D721Med (cell line): ENCODE measurements around the gene ANXA6.

Source experiments
- DNase-seq: peaks from one replicate; pipeline ENCODE4 v3.0.0; 2011; ENCODE audit warnings: low spot score; ENCODE audit not compliant: insufficient read length
- FAIRE-seq: peaks from 2 replicates; lab custom pipeline; 2011; peaks lifted over from hg19 to GRCh38; lab: Jason Lieb, UNC
- TF ChIP-seq, protein P1 (sequence below): IDR thresholded peaks from 2 replicates; pipeline ENCODE4 v1.5.1; 2012; ENCODE audit warnings: mild to moderate bottlenecking, control low read depth; ENCODE audit not compliant: insufficient read depth; ENCODE audit errors: missing control alignments

ANXA6 gene

DNA sequence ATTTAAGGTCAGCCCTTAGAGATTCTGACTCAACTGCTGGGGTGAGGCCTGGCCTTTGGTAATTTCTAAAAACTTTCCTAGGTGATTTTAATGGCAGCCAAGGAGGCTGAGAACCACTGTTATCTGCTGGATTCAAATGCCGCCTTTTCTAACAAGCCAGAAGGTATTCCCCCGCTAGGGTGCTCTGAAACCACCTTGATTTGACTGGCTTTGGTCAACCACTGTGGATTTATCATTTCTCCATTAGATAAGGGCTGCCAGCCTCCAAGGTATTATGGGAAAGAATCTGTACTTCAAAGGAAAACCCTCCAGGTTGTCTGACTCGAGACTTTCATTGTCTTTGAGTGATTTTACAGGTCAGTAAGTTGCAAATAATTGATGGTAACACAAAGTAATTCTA, 4.3 kb downstream of the ANXA6 start:
- TF ChIP-seq, protein P1, sequence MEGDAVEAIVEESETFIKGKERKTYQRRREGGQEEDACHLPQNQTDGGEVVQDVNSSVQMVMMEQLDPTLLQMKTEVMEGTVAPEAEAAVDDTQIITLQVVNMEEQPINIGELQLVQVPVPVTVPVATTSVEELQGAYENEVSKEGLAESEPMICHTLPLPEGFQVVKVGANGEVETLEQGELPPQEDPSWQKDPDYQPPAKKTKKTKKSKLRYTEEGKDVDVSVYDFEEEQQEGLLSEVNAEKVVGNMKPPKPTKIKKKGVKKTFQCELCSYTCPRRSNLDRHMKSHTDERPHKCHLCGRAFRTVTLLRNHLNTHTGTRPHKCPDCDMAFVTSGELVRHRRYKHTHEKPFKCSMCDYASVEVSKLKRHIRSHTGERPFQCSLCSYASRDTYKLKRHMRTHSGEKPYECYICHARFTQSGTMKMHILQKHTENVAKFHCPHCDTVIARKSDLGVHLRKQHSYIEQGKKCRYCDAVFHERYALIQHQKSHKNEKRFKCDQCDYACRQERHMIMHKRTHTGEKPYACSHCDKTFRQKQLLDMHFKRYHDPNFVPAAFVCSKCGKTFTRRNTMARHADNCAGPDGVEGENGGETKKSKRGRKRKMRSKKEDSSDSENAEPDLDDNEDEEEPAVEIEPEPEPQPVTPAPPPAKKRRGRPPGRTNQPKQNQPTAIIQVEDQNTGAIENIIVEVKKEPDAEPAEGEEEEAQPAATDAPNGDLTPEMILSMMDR: no peak

DNA sequence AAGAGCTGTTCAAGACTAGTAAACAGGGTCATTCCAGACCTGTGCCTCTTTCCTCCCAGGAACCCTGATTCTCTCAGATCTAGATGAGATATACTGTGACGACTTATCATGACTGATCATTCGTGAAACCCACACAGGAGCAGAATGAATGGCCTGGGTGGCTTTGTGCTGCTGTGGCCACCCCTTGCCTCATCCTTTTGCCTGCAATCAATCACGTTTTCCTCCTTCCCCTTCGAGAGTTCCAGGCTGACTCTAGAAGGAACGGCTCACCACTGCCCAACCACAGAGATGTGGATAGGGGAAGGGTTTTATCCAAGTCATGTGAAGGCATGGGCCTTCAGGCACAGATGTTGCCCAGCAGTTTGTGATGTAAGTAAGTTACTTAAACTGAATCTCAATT, 5.8 kb downstream of the ANXA6 start:
- TF ChIP-seq, protein P1: no peak
- DNase-seq: no peak
- FAIRE-seq: no peak

More for the DNA sequence above, 4.3 kb downstream of the ANXA6 start:
- no peak for FAIRE-seq
- no peak for DNase-seq

DNA sequence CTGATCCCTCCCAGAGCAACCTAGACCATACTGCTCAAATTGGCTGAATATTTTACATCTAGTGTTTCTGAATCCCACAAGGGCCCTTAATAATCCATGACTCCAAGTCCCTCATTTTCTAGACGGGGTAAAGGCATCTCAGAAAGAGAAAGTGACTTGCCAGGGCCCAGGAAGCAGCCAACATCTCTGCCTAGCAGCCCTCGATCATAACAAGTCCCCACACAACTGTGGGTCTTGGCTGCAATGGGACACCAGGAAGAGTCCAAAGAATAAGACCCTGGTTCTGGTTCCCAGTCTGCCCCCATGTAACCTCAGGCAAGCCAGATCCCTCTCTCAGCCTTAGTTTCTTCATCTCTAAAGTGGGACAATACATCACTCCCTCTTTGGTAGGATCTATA, 6.3 kb downstream of the ANXA6 start:
- no peak for DNase-seq
- no peak for FAIRE-seq
- TF ChIP-seq, protein P1: no peak

DNA sequence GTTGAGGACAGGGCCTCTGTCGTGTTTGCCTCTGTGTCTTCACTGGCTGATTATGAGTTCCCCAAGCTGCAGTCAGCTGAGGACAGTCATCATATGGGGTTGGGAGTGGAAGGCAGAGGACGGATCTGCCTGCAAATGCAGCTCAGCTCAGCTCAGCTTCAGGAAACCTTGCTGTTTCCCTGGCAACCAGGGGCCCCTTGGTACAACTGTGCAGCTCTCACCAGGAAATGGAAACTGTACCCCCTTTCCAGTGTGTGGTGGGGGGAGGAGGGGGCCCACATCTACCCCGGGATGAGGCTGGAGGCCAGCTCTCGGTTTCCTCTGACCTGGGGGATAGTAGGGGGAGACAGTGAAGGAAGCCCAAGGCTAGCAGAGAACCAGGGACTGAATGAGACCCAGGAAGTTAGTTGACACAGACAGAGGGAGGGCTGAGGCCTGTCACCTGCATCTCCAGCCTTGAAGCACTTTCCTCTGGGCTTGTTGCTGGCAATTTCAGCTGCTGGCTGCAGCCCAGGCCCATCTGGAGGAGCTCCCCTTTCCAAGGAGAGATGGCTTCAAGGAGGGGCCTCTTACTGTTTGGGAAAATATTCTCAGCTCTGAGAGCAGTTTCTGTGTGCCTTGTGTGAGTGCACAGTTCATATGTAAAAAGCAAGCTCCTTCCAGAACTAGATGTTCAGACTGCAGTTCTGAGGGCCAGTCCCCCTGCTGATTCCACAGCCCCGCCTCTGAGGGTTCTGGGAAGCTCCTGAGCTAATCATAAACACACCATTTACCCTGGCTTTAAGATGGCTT, 6.9 kb downstream of the ANXA6 start:
- FAIRE-seq: no peak
- TF ChIP-seq, protein P1: no peak
- DNase-seq: no peak

DNA sequence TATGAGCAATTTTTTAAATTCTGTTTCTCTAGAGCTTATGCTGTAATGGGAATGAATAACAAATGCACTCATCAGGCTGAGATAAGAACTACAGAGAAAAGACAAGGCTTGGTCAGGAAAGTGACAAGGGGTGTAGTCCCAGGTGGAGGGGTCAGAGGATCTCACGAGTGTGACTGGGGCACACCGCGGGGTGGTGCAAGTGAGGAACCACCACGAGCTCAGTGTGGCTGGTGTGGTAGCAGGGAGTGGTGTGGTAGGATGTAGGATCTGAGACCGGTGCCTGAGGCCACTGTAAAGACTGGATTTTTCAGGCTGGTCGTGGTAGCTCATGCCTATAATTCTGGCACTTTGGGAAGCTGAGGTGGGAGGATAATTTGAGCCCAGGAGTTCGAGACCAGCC, 9.0 kb downstream of the ANXA6 start:
- FAIRE-seq: no peak

DNA sequence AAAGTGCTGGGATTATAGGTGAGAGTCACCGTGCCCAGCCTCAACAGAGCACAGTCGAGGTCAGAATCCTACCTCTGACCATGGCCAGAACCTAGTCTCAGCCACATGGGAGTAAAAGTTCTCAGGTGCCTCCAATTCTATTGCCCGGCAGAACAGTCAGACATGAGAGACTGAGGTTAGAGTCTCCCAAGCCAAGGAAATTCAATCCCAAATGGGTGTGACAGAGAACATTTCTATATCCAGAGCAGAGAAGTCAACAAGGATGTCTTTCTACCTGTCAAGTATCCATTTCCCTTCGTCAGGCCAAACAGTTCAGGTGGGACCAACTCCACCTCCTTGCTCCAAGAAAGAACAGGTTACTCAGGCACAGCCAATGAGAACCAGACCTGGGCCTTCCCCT, 10.5 kb downstream of the ANXA6 start:
- DNase-seq (no peak), FAIRE-seq (no peak)
- TF ChIP-seq, protein P1: no peak

More for the DNA sequence above, 9.0 kb downstream of the ANXA6 start:
- no peak for DNase-seq
- TF ChIP-seq, protein P1: no peak

DNA sequence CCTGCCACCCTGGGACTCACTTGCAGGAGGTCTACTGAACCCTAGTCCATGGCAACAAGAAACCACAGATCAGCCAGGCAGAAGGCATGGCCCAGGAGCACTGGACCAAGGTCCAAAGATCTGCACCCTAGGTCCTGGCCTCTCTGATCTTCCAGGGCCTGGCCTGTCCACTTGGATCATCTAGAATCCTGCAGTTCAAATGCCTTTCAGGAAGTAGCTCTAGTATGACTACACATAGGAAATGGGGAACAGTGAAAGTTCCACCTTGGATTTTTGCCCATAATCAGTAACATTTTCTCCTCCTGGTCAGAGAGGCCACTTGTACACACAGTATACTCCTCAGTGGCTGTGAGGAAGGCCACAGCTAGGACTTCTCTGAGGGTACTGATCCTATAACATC, 11.5 kb downstream of the ANXA6 start:
- FAIRE-seq (no peak), DNase-seq (no peak)
- TF ChIP-seq, protein P1: no peak
